ENCODE data around the gene CLRN3.

The CLRN3 gene

DNA sequence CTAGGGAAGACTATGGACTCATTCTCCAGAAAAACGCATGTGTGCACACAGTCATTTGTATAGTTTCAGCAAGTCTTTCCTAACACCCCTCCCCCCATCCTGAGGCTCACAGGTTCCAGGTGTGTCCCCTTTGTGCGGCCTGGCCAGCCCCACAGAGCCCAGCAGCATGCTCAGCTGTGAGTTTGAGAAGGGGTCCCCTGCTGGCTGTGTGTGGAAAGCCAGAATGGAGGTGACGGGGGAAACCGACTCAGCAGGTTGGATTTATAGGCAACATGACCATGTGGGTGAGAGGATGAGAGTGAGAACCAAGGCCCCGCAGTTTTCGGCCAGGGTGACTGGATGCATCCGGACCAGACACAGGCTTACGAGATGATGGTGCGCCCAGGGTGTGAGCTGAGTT is 24.1 kb upstream of the CLRN3 start:
- FAIRE-seq = no peak
- TF ChIP-seq POLR2AphosphoS5 (IDR thresholded peaks at IDR 0.05; ENCODE audit: low read depth, low read length) (no peak), TAF1 (IDR thresholded peaks at IDR 0.05; ENCODE audit: borderline replicate concordance, low read depth, low read length) (no peak), POLR2A (IDR thresholded peaks at IDR 0.05; ENCODE audit: low read depth, low read length) (no peak)

DNA sequence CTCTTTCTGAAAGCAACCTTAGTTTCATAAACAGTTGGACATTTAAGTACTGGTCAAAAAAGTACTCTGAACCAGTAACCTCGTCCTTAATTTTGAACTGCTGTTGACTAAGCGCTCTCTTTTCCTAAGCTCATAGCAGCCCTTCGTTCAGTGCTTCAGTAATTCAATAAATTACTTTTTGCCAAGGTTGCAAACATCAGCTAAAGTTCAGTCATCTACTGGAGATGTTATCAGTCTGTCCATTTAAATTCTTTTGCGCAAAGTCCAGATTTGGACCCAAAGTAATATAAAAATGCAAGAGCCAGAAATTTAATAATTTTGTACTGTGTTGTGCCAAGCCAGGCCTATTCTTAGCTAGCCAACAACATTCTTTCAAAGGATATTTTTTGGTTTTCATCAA is 22.6 kb upstream of the CLRN3 start:
- FAIRE-seq (no peak), DNase-seq (ENCODE audit: insufficient read length) (no peak)
- TF ChIP-seq POLR2A (IDR thresholded peaks at IDR 0.05; ENCODE audit: low read depth, low read length) (no peak), POLR2AphosphoS5 (IDR thresholded peaks at IDR 0.05; ENCODE audit: low read depth, low read length) (no peak), TAF1 (IDR thresholded peaks at IDR 0.05; ENCODE audit: borderline replicate concordance, low read depth, low read length) (no peak)

More for the DNA sequence above, 24.1 kb upstream of the CLRN3 start:
- no peak for DNase-seq (ENCODE audit: insufficient read length)

- DNase-seq (ENCODE audit: insufficient read length) (no peak), FAIRE-seq (no peak)
- no peak for TF ChIP-seq POLR2AphosphoS5 (IDR thresholded peaks at IDR 0.05; ENCODE audit: low read depth, low read length)
- TF ChIP-seq TAF1 (IDR thresholded peaks at IDR 0.05; ENCODE audit: borderline replicate concordance, low read depth, low read length) = no peak
- no peak for TF ChIP-seq POLR2A (IDR thresholded peaks at IDR 0.05; ENCODE audit: low read depth, low read length)
Observed at GRCh38 chr10:127913368-127913759, 20.6 kb upstream of the CLRN3 start.

GRCh38 chr10:127912607-127913367 is 20.0 kb upstream of the CLRN3 start:
- no peak for FAIRE-seq
- TF ChIP-seq POLR2A (IDR thresholded peaks at IDR 0.05; ENCODE audit: low read depth, low read length) (no peak), TAF1 (IDR thresholded peaks at IDR 0.05; ENCODE audit: borderline replicate concordance, low read depth, low read length) (no peak), POLR2AphosphoS5 (IDR thresholded peaks at IDR 0.05; ENCODE audit: low read depth, low read length) (no peak)
- no peak for DNase-seq (ENCODE audit: insufficient read length)

DNA sequence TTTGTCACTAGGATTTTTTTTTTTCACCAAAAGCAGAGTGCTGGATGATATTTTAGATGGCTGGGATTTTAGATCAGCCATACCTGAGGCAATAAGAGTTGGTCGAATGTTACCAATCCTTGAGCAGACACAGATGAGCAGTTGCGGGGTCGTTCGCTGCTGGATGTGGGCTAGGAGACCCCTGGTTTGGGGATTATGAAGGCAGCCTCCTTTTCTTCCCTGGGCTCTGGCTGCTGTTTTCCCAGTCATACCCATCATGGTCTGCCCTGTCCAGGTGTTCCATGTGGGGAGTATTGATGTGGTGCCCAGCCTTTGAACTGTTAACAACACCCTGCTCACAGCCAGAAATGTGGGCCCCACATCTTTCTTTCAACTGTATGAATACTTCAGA is 19.1 kb upstream of the CLRN3 start:
- no peak for DNase-seq (ENCODE audit: insufficient read length)
- TF ChIP-seq POLR2AphosphoS5 (IDR thresholded peaks at IDR 0.05; ENCODE audit: low read depth, low read length) = no peak
- TF ChIP-seq POLR2A (IDR thresholded peaks at IDR 0.05; ENCODE audit: low read depth, low read length) = no peak
- TF ChIP-seq TAF1 (IDR thresholded peaks at IDR 0.05; ENCODE audit: borderline replicate concordance, low read depth, low read length) = no peak
- FAIRE-seq = no peak

GRCh38 chr10:127911218-127911866 is 18.6 kb upstream of the CLRN3 start:
- DNase-seq (ENCODE audit: insufficient read length) = no peak
- FAIRE-seq = no peak
- TF ChIP-seq POLR2A (IDR thresholded peaks at IDR 0.05; ENCODE audit: low read depth, low read length) = no peak
- no peak for TF ChIP-seq TAF1 (IDR thresholded peaks at IDR 0.05; ENCODE audit: borderline replicate concordance, low read depth, low read length)

DNA sequence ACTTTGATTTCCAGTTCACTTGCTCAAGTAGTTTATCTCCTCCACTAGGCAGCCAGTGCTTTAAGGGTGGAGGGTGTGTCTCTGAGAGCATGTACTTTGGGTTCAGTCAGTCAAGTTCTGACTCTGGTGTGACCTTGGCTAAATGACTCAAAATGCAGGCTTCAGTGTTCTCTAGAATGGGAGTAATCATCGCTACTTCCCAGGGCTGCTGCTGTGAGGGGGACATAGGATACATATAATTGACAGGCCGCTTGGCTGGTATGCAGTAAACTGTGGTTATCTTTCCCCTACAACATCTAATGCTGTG is 17.7 kb upstream of the CLRN3 start:
- TF ChIP-seq TAF1 (IDR thresholded peaks at IDR 0.05; ENCODE audit: borderline replicate concordance, low read depth, low read length) (no peak), POLR2A (IDR thresholded peaks at IDR 0.05; ENCODE audit: low read depth, low read length) (no peak), POLR2AphosphoS5 (IDR thresholded peaks at IDR 0.05; ENCODE audit: low read depth, low read length) (no peak)
- FAIRE-seq (no peak), DNase-seq (ENCODE audit: insufficient read length) (no peak)

- TF ChIP-seq TAF1 (IDR thresholded peaks at IDR 0.05; ENCODE audit: borderline replicate concordance, low read depth, low read length) (no peak), POLR2AphosphoS5 (IDR thresholded peaks at IDR 0.05; ENCODE audit: low read depth, low read length) (no peak), POLR2A (IDR thresholded peaks at IDR 0.05; ENCODE audit: low read depth, low read length) (no peak)
- FAIRE-seq = no peak
Observed at GRCh38 chr10:127909716-127910463, 17.1 kb upstream of the CLRN3 start.

DNA sequence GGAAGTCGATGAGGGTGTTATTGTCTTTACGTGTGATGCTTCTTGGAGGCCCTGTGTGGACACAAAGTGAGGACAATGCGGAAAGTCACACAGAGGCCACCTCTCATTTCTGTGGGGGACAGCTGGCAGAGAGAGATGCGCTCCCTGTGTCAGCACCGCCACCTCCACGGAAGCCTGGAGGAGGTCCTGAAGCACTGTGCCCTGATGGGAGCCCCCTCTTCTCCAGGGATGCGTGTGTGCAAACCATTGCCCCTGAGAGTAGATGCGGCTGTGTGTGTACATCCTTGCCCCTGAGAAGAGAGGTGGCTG is 16.2 kb upstream of the CLRN3 start:
- FAIRE-seq (no peak), DNase-seq (ENCODE audit: insufficient read length) (no peak)
- TF ChIP-seq POLR2A (IDR thresholded peaks at IDR 0.05; ENCODE audit: low read depth, low read length) = no peak

More at GRCh38 chr10:127909716-127910463, 17.1 kb upstream of the CLRN3 start:
- DNase-seq (ENCODE audit: insufficient read length) = no peak

- TF ChIP-seq POLR2A (IDR thresholded peaks at IDR 0.05; ENCODE audit: low read depth, low read length) = no peak
- DNase-seq (ENCODE audit: insufficient read length) = no peak
- FAIRE-seq = no peak
Observed at GRCh38 chr10:127908106-127908958, 15.6 kb upstream of the CLRN3 start.

DNA sequence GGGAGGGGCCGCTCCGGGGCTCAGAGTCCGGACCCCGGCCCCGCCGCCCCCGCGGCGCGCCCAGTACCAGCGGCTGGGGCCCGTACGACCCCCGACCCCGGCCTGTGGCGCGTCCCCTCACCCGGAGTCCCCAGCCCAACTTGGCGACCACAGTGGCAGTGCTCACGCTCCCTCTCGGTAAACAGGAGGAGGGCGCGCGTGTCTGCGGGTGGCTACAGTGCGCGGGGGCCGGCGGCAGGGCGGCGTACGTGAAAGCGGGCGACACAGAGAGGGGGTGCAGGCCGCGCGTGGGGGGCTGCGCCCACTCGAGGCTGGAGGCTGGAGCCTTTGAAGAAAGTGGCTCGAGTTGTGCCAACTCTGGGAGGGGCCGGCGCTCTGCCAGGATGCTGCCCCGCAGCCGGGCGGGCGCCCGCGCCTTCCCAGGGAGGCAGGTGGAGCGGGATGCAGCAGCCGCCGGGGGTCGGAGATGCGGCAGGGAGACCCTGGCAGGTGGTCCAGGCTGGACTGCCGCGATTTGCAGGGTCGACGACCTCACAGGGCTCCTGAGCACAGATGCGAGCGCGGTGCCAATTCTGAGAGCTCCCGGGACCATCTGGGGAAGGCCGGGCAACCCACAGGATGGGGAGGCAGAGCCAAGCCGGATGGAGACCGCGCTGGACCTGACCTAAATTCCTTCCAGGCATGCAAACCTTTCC is 14.8 kb upstream of the CLRN3 start:
- no peak for TF ChIP-seq TAF1 (IDR thresholded peaks at IDR 0.05; ENCODE audit: borderline replicate concordance, low read depth, low read length)
- no peak for TF ChIP-seq POLR2A (IDR thresholded peaks at IDR 0.05; ENCODE audit: low read depth, low read length)
- TF ChIP-seq POLR2AphosphoS5 (IDR thresholded peaks at IDR 0.05; ENCODE audit: low read depth, low read length) = no peak
- FAIRE-seq (no peak), DNase-seq (ENCODE audit: insufficient read length) (no peak)
